ENCODE results near the gene FOXJ1.

The FOXJ1 gene

DNA sequence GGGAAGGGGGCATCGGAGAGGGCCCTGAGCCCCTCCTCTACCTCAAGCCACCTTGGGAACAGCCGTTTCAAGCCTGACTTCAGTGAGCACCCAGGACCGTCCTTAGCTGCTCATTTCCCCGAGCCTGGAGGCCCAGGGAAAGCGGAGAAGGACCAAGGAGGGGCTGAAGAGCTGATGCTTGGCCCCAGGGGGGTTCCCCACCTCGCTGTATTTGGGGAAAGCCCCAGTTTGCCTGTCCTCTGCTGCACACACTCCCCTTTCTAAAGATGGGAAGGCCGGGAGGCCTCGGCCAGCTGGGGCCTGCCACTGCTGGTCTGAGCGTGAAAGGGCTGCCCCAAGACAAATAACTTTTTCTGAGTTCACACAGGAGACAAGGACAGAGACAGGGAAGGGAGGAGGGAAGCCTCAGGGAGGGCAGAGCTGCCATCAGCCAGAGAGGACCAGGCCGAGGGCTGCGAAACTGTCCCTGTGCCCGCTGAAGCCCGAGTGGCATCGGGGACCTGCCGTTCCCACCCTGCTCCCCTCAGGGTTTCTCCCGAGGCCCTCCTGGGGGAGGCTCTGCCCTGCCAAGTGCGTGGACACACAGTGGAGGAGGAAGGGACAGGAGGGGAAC is 50.4 kb downstream of the FOXJ1 start:
- DNase-seq = no peak

DNA sequence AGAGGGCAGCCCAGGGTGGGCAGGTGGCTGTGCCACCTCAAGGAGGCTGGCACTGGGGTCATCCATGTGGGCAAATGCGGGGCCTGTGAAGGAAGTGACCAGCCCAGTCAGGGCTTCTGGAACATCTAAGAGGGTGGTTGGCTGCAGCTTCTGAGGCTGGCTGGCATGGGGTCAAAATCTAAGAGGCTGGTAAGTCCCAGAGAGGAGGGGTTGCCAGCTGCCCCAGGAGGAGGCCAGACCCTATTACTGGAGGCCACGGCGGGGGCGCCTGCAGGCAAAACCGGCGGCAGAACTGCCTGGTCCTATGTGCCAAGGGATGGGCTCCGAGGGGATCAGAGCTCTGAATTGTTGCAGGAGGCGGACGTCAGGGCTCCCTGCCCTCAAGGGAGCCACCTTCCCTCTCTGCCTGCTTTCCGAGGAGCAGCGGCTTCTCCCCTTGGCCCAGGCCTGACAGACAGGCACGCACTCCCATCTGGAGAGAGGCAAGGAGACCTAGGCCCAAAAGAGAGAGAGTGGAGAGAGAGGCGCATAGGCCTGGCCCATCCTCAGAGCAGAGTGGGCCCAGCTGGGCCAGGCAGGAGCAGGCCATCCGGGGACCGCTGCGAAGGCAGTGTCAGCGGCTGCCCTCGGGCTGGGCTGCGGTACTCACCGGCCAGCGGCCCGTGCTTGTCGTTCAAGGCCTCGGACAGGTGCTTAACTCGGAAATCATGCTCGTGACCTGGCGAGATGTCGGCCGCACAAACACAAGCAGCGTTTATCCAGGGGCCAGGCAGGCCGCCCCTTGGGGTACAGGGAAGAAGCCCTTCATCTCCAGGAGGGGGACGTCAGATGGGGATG is 51.1 kb downstream of the FOXJ1 start:
- no peak for DNase-seq

DNA sequence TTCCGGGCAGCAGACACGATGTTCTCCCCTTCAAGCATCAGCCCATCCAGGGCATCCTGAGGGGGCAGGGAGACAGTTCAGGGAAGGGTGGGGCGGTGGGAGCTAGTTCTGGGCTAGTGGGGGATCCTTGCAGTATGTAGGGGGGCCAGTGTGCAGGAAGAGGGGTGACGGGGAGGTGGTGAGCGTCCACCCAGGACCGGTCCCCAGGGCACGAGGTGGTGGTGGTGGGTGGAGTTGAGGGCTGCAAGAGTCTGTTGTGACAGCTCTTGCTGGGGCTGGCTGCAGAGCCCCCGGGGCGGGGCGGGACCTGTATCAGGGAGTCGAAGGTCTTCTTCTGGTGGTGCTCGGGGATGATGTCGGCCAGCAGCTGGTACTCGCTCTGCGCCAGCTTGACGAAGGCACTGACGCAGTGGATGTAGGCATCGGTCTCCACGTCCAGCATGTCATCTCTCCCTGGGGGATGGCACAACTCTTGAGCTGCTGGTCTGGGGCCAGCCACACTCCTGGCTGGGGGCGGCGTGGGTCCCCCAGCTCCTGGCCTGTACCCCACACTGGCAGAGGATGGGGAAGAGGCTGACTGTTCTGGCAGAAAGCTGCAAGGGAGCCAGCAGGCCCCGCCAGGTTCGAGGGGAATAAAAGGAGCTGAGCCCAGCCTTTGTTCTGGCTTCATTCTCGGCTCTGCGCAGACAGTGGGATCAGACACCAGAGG is 52.0 kb downstream of the FOXJ1 start:
- no peak for DNase-seq

DNA sequence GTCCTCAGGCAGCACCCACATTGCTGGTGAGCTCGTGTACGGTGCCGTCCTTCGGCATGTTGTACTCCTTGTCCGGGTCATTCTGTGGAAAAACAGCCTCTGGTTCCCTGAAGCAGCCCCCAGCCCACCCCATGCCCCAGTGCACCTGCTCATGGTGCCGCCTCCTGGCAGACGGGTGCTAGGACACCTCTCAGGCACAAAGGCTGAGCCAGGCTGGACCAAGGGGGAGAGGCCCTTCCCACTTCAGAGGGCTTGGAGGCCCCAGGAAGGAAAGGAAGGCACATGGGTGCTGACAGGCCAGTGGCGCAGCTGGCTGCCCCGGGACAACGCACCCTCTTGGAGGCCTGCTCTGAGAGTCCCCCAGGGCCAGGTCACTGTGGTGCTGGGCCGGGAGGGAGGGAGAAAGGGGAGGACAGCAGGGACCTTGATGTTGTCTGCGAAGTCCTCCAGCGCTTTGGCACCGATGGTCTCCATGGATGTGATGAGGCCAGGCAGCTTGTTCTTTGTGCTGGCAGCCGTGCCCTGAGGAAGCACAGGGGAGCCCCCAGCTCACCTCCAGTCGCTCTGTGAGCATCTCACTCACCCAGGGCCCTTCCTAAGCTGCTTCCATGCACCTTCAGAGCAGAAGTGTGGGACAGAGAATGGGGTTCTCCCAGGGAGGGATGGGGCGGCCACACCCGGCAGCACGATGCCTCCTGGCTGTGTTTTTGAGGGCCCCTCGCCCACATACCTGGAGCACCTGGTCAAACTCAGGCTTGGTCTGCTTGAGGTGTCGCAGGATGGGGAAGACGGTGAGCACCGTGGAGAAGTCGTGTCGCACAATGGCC is 52.8 kb downstream of the FOXJ1 start:
- DNase-seq = no peak

DNA sequence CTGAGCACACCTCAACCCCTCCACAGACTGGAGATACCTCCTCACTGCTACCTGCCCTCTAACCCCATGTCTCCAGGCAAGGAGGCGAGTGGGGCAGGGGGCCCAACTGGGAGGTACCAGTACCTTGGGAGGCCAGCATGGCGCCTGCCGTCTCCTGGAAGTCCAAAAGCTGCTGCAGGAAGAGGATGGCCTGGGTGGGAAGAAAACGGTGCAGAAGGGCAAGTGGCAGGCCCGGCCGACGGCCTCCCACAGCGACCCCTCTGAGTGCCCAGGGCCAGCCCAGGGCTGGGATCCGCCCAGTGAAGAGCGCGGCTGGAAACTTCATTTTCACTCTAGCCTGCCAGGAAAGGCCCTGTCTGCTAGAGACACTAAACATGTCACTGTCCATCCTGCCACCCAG is 53.5 kb downstream of the FOXJ1 start:
- no peak for DNase-seq

DNA sequence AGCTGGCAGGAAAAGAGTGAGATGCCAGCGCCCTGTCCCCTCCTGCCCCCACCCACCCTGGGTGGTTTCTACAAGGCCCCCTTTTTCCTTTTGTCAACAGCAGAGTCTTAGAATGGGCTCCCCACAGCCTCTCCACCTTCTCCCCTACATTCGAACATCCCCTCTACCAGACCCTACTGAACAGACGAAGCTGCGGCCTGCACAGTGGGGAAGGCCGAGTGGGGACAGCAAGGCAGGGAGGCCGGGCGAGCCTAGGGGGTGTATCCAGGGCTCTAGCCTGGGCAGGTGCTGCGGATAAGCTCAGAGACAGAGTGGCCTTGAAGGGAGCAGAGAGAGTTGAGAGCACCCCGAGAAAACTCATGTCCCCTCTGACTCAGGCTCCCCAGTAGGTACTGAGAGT is 54.7 kb downstream of the FOXJ1 start:
- no peak for DNase-seq

Data from NCI-H524 (cell line).